Activated CD4-positive, alpha-beta T cell treated with anti-CD3 and anti-CD28 coated beads, Interleukin-2, amount 10 ng/mL, durations not matched to agents 24 days and 14 days (primary cell): ENCODE measurements around the gene MCAT. TPM values are rescaled to one million over a fixed set of nuclear protein-coding genes. Genes with fewer than 3 reads are reported as not detected.
A peak's percentile ranks its signal among the peaks of the same experiment; 100 is the strongest.

Experiments
- DNase-seq: peaks from one replicate; pipeline ENCODE4 v3.0.0; 2022
- H3K27ac Mint-ChIP-seq: one replicate; pipeline ENCODE4 v1.8.0; 2022; ENCODE audit warnings: mild to moderate bottlenecking, mixed read lengths
- H3K27me3 Mint-ChIP-seq: one replicate; pipeline ENCODE4 v1.8.0; 2022; ENCODE audit warnings: mixed read lengths
- H3K36me3 Mint-ChIP-seq: one replicate; pipeline ENCODE4 v1.8.0; 2022; ENCODE audit warnings: low read depth, mild to moderate bottlenecking, mixed read lengths
- H3K4me1 Mint-ChIP-seq: one replicate; pipeline ENCODE4 v1.8.0; 2021; ENCODE audit warnings: mixed read lengths
- H3K4me3 Mint-ChIP-seq: one replicate; pipeline ENCODE4 v1.8.0; 2022; ENCODE audit warnings: mild to moderate bottlenecking, moderate library complexity, mixed read lengths
- H3K9me3 Mint-ChIP-seq: one replicate; pipeline ENCODE4 v1.8.0; 2021; ENCODE audit warnings: mixed read lengths
- intact Hi-C: fragments of 100-400 bp; cut with micrococcal nuclease; formaldehyde crosslinking; loops from one replicate; pipeline ENCODE4 v1.15.1; 2023
- total RNA-seq: library from RNA; stranded (reverse); gene quantifications from 2 replicates; pipeline ENCODE4 v1.2.3, GENCODE V29; 2022

Gene MCAT
- total RNA-seq, 1 donor from 2014 or later, result 20.9 TPM

GRCh38 chr22:43133401-43133800 is 9.8 kb downstream of the MCAT start:
- peaks cover 33% of the 10 kb centered on the region for H3K36me3 Mint-ChIP-seq
- H3K4me3 Mint-ChIP-seq, result no peak overlapping the region
- H3K27ac Mint-ChIP-seq, result peak overlapping the region; percentile 6
- H3K4me1 Mint-ChIP-seq, result no peaks in the 10 kb centered on the region
- intact Hi-C loops, result no loop called here
- no peak for DNase-seq
- no peaks in the 10 kb centered on the region for H3K9me3 Mint-ChIP-seq
- H3K27me3 Mint-ChIP-seq, result no peaks in the 10 kb centered on the region

- intact Hi-C loops, result no loop called here
- Mint-ChIP-seq H3K36me3 (peaks cover 26% of the 10 kb centered on the region), H3K27ac (no peak overlapping the region), H3K4me1 (peaks cover 3% of the 10 kb centered on the region), H3K9me3 (no peaks in the 10 kb centered on the region), H3K27me3 (no peaks in the 10 kb centered on the region), H3K4me3 (no peak overlapping the region)
- no peak for DNase-seq
These were observed 11.3 kb downstream of the MCAT start for GRCh38 chr22:43131773-43132501.

- Mint-ChIP-seq H3K9me3 (no peaks in the 10 kb centered on the region), H3K4me1 (peaks cover 3% of the 10 kb centered on the region), H3K4me3 (no peak overlapping the region), H3K27me3 (no peaks in the 10 kb centered on the region), H3K36me3 (peaks cover 14% of the 10 kb centered on the region), H3K27ac (no peak overlapping the region)
- intact Hi-C loops, result no loop called here
- no peak for DNase-seq
These were observed 13.5 kb downstream of the MCAT start for GRCh38 chr22:43129426-43130425.

DNA sequence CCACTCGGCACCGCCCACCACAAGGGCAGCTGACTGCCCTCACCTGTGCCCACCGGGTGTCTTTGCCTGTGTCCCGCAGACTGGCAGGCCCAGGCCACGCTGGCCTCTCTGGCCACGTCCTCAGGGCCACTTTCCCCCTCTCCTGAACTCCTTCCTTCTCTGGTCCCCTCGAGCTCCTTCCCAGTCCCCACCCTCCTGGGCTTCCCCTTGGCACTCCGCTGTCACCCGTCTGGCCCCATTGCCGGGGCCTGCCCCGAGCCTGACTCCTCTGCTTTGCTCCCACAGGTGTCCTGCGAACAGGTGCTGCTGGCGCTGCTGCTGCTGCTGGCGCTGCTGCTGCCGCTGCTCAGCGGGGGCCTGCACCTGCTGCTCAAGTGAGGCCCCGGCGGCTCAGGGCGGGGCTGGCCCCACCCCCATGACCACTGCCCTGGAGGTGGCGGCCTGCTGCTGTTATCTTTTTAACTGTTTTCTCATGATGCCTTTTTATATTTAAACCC is 14.2 kb downstream of the MCAT start:
- Mint-ChIP-seq H3K9me3 (no peaks in the 10 kb centered on the region), H3K27ac (no peak overlapping the region), H3K4me1 (peaks cover 3% of the 10 kb centered on the region), H3K36me3 (peaks cover 9% of the 10 kb centered on the region), H3K27me3 (no peaks in the 10 kb centered on the region), H3K4me3 (no peak overlapping the region)
- no peak for DNase-seq
- intact Hi-C loops, result no loop called here

- Mint-ChIP-seq H3K4me3 (no peak overlapping the region), H3K9me3 (no peaks in the 10 kb centered on the region), H3K4me1 (peaks cover 3% of the 10 kb centered on the region), H3K27me3 (no peaks in the 10 kb centered on the region), H3K27ac (peak overlapping the region; percentile 9), H3K36me3 (peaks cover 5% of the 10 kb centered on the region)
- intact Hi-C loops, result no loop called here
- no peak for DNase-seq
These were observed 15.1 kb downstream of the MCAT start for GRCh38 chr22:43128116-43128515.

DNA sequence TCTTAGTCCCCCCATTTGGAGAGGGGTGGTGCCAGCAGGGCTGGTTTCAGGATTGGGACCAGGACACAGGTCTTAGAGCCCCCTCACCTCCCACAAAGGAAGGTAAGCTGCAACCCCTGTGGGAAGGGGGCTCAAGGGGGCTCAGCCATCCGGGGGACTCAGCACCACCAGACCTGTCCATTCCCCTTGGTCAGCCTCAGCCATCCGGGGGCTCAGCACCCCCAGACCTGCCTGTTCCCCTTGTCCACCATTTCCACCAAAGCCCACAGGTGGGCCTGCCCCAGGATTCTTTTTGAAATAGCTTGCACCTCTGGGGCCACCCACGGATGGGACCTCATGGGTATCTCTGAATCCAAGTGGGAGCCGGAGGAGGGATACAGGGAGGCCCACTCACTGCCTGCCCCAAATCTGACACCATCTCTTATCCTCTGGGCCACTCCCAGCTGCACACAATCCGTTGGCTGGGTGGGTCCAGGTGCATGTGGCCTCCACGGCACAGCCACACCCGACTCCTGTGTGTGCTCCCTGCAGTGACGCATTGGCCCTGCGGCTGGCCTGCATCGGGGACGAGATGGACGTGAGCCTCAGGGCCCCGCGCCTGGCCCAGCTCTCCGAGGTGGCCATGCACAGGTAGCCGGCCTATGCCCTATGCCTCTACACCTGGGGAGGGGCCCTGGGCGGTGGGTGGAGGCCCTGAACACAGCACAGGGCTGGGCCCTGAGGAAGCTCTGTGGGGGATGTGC is 15.9 kb downstream of the MCAT start:
- no peaks in the 10 kb centered on the region for H3K9me3 Mint-ChIP-seq
- peaks cover 4% of the 10 kb centered on the region for H3K36me3 Mint-ChIP-seq
- intact Hi-C loops, result no loop called here
- H3K27ac Mint-ChIP-seq, result no peak overlapping the region
- H3K4me1 Mint-ChIP-seq, result peaks cover 3% of the 10 kb centered on the region
- no peaks in the 10 kb centered on the region for H3K27me3 Mint-ChIP-seq
- no peak for DNase-seq
- H3K4me3 Mint-ChIP-seq, result no peak overlapping the region

DNA sequence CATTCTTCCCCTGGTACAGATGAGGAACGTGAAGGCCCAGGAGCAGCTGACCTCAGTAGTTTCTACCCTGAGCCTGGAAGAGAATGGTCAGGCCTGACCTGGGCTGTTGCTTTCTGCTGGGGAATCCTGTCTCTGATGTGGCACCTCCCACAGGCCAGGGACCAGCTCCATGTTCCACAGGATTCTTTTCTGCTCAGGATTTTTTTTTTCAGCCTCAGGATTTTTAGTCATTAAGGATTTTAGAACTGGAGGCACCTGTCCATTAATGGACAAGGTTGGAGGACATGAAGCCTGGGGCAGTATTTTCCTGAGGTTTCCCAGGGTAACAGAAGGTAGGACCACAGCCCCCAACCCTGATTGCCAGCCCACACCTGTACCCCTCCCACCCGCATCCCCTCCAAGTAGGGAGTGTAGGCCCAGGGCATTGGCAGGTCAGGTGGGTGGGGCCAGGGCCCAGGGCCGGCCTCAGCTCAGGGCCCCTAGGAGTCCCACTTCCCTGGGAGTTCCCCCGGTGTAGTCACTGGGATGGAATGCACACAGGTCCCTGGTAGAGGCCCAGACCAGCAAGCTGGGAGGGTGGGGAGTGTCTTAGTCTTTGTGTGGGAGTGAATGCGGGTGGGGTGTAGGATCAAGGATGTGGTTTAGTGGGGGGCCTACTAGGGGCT is 16.6 kb downstream of the MCAT start:
- intact Hi-C loops, result no loop called here
- no peaks in the 10 kb centered on the region for H3K36me3 Mint-ChIP-seq
- H3K4me1 Mint-ChIP-seq, result peaks cover 3% of the 10 kb centered on the region
- DNase-seq, result no peak
- H3K27ac Mint-ChIP-seq, result no peak overlapping the region
- no peak overlapping the region for H3K4me3 Mint-ChIP-seq
- H3K27me3 Mint-ChIP-seq, result no peaks in the 10 kb centered on the region
- H3K9me3 Mint-ChIP-seq, result no peaks in the 10 kb centered on the region

GRCh38 chr22:43118953-43119458 is 24.2 kb downstream of the MCAT start:
- Mint-ChIP-seq H3K36me3 (no peaks in the 10 kb centered on the region), H3K9me3 (no peaks in the 10 kb centered on the region), H3K4me3 (no peak overlapping the region), H3K4me1 (peaks cover 5% of the 10 kb centered on the region), H3K27me3 (peaks cover 2% of the 10 kb centered on the region), H3K27ac (no peak overlapping the region)
- DNase-seq, result no peak
- intact Hi-C loops, result no loop called here

DNA sequence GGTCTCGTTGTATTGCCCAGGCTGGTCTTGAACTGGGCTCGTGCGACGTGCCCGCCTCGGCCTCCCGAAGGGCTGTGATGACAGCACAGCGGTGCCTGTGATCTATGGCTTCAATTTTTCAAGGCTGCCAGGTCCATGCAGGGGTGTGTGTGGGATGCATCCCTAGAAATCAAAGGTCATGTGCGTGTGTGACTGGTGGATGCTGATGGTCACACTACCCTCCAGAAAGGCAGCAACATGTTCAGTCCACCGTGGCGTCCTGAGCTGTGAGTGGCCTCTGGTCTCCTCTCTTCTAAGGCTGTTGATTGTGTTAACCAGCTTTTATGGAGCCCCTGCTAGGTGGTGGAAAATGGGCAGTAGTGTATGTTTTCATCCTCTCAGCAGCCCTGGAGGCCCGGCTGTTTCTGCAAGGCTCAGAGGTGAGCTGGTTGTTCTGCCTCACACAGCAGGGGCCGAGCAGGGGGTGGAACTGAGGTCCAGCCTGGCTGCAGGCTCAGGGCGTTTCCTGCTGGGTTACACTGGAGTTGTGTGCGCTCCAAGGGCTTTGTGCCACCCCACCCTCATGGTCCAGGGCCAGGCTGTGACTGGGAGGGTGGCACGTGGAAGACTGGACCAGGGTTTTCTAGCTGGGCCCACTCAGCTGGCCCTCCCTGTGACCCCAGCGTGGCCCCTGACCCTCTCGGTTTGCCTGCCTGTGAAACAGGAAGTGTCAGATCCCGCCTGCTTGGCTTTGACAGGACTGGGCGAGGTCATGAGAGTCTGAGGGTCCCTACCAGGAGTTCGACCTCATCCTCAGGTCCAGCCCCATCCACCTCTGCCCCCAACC is 25.0 kb downstream of the MCAT start:
- no peaks in the 10 kb centered on the region for H3K9me3 Mint-ChIP-seq
- H3K36me3 Mint-ChIP-seq, result no peaks in the 10 kb centered on the region
- no peak overlapping the region for H3K4me3 Mint-ChIP-seq
- no peak for DNase-seq
- intact Hi-C loops, result no loop called here
- no peak overlapping the region for H3K27ac Mint-ChIP-seq
- peaks cover 9% of the 10 kb centered on the region for H3K27me3 Mint-ChIP-seq
- peaks cover 5% of the 10 kb centered on the region for H3K4me1 Mint-ChIP-seq

DNA sequence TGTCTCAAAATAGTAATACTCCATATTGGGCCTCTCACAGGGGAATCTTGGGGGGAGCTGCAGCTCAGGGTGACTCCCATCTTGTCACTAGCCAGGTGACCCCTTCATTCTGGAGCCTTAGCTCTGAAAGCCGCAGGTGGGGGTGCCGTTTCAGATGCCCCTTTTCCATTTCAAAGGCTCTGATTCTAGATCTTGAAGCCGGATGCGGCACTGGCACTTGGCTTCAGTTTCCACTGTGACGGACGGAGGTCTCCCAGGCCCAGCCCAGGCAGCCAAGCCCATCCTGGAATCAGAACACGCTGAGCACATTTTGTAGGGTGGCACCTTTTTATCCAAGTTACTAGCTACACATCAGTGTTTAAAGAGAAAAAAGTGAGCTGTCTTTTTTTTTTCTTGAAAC is 26.3 kb downstream of the MCAT start:
- Mint-ChIP-seq H3K9me3 (no peaks in the 10 kb centered on the region), H3K4me1 (peaks cover 5% of the 10 kb centered on the region), H3K27me3 (peaks cover 13% of the 10 kb centered on the region), H3K36me3 (no peaks in the 10 kb centered on the region), H3K4me3 (no peak overlapping the region), H3K27ac (no peak overlapping the region)
- intact Hi-C loops, result no loop called here
- DNase-seq, result no peak

GRCh38 chr22:43114958-43115357 is 28.2 kb downstream of the MCAT start:
- Mint-ChIP-seq H3K27ac (no peak overlapping the region), H3K4me1 (peaks cover 10% of the 10 kb centered on the region), H3K4me3 (no peak overlapping the region), H3K27me3 (peaks cover 20% of the 10 kb centered on the region), H3K9me3 (no peaks in the 10 kb centered on the region), H3K36me3 (no peaks in the 10 kb centered on the region)
- intact Hi-C loops, result no loop called here
- DNase-seq, result no peak

- H3K27ac Mint-ChIP-seq, result no peak overlapping the region
- no peak overlapping the region for H3K4me3 Mint-ChIP-seq
- intact Hi-C loops, result no loop called here
- peaks cover 4% of the 10 kb centered on the region for H3K4me1 Mint-ChIP-seq
- peaks cover 29% of the 10 kb centered on the region for H3K27me3 Mint-ChIP-seq
- no peak for DNase-seq
- H3K36me3 Mint-ChIP-seq, result no peaks in the 10 kb centered on the region
- no peaks in the 10 kb centered on the region for H3K9me3 Mint-ChIP-seq
These were observed 29.5 kb downstream of the MCAT start for GRCh38 chr22:43113526-43114251.
